Measurements from ENCODE around the gene DNAJC5.
A peak's percentile ranks its signal among the peaks of the same experiment; 100 is the strongest.

Gene DNAJC5

DNA sequence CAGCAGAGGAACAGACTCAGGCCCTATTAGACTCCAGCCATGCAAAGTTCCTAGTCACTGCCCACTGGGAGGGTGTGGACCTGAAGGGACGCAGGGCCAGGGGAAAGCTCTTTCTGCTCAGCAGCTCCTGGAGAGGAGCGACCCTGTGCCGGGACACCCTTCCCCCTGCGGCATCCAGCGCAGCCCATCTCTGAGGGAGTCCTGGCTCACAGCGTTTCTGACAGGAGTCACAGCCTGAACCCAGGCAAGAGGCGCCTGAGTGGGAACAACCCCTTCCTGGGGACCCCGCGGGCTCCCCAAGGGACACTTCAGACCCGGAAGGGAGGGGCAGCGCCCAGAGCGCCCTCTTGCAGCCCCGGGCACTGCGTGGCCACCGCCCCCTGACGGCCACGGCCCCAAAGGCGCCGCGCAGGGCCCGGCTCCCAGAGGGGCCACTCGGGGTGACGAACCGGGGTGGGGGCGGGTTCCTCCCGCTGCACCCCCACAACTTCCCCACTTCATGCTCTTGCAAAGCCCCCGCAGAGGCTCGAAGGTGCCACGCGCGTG lies 60.4 kb downstream of the DNAJC5 start:
- H3K4me3 ChIP-seq (replicated peaks; ENCODE audit: low read depth, low read length), result peak overlapping the region; percentile 80
- TF ChIP-seq, protein P1, sequence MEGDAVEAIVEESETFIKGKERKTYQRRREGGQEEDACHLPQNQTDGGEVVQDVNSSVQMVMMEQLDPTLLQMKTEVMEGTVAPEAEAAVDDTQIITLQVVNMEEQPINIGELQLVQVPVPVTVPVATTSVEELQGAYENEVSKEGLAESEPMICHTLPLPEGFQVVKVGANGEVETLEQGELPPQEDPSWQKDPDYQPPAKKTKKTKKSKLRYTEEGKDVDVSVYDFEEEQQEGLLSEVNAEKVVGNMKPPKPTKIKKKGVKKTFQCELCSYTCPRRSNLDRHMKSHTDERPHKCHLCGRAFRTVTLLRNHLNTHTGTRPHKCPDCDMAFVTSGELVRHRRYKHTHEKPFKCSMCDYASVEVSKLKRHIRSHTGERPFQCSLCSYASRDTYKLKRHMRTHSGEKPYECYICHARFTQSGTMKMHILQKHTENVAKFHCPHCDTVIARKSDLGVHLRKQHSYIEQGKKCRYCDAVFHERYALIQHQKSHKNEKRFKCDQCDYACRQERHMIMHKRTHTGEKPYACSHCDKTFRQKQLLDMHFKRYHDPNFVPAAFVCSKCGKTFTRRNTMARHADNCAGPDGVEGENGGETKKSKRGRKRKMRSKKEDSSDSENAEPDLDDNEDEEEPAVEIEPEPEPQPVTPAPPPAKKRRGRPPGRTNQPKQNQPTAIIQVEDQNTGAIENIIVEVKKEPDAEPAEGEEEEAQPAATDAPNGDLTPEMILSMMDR (IDR thresholded peaks at IDR 0.05; ENCODE audit: low read length, missing control alignments), result peak; percentile 1
- no peak for DNase-seq (ENCODE audit: low read depth)

DNA sequence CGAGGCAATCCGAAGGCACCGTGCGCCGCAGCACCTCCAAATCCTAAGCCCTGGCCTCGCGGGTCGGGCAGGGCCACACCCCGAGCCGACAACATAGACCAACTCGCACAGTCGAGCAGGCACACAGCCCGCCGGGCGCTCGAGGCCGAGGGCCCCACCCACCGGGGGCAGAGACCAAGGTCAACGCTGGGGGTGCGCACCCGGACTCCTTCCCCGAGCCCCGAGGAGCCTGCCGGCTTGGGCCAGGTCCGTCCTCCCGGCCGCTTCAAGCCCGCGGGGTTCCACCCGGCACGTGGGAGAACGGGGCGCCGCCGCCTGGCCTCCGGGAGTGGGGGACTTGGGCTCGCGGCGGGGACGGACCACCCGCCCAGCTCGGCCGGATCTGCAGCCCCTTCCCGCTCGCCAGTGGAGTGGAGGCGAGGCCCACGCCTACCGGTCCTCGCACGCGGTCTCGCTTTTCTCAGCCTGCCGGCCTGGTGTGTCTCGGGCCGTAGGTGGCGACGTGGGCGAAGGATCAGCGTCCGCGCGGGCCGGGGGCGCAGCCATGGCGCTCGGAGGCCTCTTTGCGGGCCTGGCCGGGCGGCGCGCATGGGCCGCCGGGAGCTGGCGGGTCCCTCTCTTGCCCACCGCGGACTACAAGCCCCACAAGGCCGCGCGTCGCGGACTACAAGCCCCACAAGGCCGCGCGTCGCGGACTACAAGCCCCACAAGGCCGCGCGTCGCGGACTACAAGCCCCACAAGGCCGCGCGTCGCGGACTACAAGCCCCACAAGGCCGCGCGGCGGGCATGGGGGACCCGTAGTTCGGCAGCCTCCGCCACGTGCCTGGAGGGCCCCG lies 61.1 kb downstream of the DNAJC5 start, which contains the start of gene UCKL1:
UCKL1 (minus strand) TSS at position 590 of the 837 bp plus-strand sequence; CDS start at position 546, 44 bp downstream.
- peak; percentile 92 for DNase-seq (ENCODE audit: low read depth)
- peak within 1 kb of the TSS; percentile 80 for H3K4me3 ChIP-seq (replicated peaks; ENCODE audit: low read depth, low read length)
- TF ChIP-seq, protein P1 (IDR thresholded peaks at IDR 0.05; ENCODE audit: low read length, missing control alignments), result no peak

DNA sequence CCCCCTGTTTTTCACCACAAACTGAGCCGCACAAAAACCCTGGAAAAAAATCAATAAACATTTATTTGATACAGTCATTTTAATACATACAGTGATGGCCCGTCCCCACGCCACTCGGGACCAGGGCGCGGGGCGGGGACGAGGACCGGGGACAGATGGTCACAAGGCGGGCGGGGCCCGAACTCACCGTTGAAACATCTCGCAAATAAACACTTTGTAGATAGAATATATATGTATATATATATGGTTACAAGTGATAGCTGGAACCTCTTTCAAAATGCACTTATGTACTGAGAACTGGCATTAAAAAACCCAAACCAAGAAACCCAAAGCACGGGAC lies 61.7 kb downstream of the DNAJC5 start:
- peak overlapping the region; percentile 55 for H3K4me3 ChIP-seq (replicated peaks; ENCODE audit: low read depth, low read length)
- TF ChIP-seq, protein P1 (IDR thresholded peaks at IDR 0.05; ENCODE audit: low read length, missing control alignments), result no peak
- no peak for DNase-seq (ENCODE audit: low read depth)

DNA sequence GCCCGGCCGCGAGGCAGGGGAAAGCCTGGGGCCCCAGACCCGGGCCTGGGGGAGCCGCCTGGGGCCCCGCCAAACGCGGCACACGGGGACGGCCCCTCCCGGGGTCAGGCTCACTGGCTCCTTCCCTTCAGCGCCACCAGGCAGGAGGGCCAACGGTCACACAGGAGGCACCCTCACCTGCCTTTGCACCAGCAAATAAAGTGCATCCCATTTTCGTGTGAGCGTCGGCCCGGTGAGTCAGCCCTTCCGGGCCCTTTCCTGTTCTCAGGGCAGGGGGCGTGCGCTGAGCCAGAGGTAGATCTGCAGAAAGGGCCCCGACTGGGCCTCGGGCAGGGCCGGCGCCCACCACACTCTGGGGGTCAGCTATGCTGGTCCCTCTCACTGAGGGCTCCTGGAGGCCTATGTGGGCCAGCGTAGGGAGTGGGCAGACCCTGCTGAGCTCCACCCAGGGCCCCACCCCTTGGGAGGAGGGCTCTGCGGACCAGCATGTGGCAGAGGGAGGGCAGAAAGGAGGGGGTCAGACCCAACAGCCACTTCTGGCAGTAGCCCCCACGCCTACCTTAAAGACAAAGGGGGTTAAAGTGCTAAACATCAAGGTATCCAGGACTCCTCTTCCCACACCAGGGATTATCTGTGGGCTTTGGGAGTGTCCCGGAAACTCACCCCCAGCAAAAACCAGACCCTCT lies 62.2 kb downstream of the DNAJC5 start:
- DNase-seq (ENCODE audit: low read depth), result peak; percentile 58
- peak overlapping the region; percentile 55 for H3K4me3 ChIP-seq (replicated peaks; ENCODE audit: low read depth, low read length)
- TF ChIP-seq, protein P1 (IDR thresholded peaks at IDR 0.05; ENCODE audit: low read length, missing control alignments), result no peak

DNA sequence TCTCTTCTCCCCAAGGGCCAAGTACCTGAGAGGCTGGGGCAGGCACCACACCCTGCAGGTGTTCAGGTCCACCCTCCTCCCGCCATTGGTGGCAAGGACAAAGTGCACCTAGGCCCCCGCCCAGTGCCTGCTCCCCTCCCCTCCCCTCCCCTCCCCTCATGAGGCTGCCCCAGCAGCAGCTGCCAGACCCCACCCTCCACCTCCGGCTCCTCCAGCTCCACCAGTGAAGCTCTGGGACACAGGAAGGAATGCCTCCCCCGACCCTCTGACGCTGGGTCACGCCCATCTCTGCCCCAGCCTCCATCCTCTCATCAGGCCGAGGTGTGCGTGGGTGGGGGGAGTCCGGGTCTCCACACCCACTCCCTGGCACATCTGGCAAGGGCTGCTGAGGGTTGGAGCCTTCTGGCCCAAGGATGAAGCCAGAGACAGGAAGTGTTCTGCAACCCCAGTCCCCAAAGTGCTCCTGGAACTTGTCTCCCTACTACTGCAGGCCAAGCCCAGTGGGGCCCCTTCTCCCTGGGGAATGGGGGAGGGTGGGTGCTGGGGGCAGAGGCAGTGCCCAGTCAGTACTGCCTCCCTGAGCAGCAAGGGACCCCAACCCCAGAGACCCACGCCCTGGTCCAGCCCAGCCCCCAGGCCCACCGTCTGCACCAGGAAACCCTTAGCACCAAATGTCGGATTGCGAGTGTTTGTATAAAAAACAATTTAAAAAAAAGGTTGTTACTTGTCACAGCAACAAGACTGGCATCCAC lies 62.9 kb downstream of the DNAJC5 start:
- TF ChIP-seq, protein P1 (IDR thresholded peaks at IDR 0.05; ENCODE audit: low read length, missing control alignments), result no peak
- no peak overlapping the region for H3K4me3 ChIP-seq (replicated peaks; ENCODE audit: low read depth, low read length)
- peak; percentile 45 for DNase-seq (ENCODE audit: low read depth)

DNA sequence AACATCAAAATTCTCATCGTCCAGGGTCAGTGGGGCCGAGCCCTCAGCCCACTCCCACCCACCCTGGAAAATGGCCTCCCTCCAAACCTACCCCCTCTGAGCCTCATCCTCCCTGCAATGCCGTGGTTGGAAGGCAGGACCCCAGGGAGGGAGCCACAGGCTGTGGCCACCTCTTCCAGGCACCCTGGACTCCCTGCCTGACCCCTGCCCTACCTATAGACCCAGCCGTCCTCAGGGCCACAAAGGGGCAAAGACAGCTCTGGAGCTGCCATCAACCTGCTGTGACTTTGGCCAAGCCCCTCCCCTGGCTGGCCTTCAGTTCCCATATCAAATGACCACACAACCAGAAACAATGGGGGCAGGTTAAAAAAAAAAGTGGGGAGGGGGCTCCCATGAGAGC lies 63.5 kb downstream of the DNAJC5 start:
- TF ChIP-seq, protein P1 (IDR thresholded peaks at IDR 0.05; ENCODE audit: low read length, missing control alignments), result no peak
- H3K4me3 ChIP-seq (replicated peaks; ENCODE audit: low read depth, low read length), result no peak overlapping the region
- DNase-seq (ENCODE audit: low read depth), result no peak

All from fibroblast of pulmonary artery (primary cell).